Transverse colon (tissue), 4 donors: ENCODE measurements around the gene NFE2L3. TPM values are rescaled to one million over a fixed set of nuclear protein-coding genes. Genes with fewer than 3 reads are reported as not detected.
"Not testable (repeated sequence)": the region's sequence is repeated elsewhere in the genome, so short reads cannot be mapped to it uniquely, and the experiment has no call there.

ENCODE experiments used
- DNase-seq: peaks from one replicate; pipeline ENCODE4 v3.0.0-alpha.2; 2019
- H3K27ac ChIP-seq, 4 donors: fragments of 200-600 bp; sonication (generic); 2 replicates each; pipeline ENCODE4 v1.5.1; 2016 to 2018; ENCODE audit warnings: inconsistent platforms in 4 of 4
- H3K27me3 ChIP-seq: fragments of 200-600 bp; sonication (generic); 2 replicates; pipeline ENCODE4 v1.5.1; 2017; ENCODE audit warnings: inconsistent platforms
- H3K36me3 ChIP-seq, 4 donors: fragments of 200-600 bp; sonication (generic); 2 replicates each; pipeline ENCODE4 v1.5.1; 2017 to 2019; ENCODE audit warnings: inconsistent platforms in 4 of 4
- H3K4me1 ChIP-seq, 4 donors: fragments of 200-600 bp; sonication (generic); 2 replicates each; pipeline ENCODE4 v1.5.1; 2017 to 2020; ENCODE audit warnings: inconsistent platforms in 4 of 4
- H3K4me3 ChIP-seq, 4 donors: fragments of 200-600 bp; sonication (generic); 1 replicate in 1 of 4; 2 replicates in 3 of 4; pipeline versions ENCODE4 v1.5.1 to v1.6.1; 2017 to 2019; ENCODE audit warnings: inconsistent platforms in 4 of 4
- H3K9me3 ChIP-seq, 2 donors: fragments of 200-600 bp; sonication (generic); 2 replicates each; pipeline ENCODE4 v1.5.1; 2017 to 2019; ENCODE audit warnings: inconsistent platforms in 2 of 2
- EP300 ChIP-seq: sonication (generic); formaldehyde crosslinking; IDR thresholded peaks from one replicate; pipeline ENCODE4 v1.6.1; 2017; ENCODE audit warnings: antibody characterized with exemption, low read depth
- POLR2A ChIP-seq: fragments of 450-650 bp; IDR thresholded peaks from one replicate; pipeline ENCODE4 v1.6.1; 2016; ENCODE audit warnings: antibody characterized with exemption, mild to moderate bottlenecking, moderate library complexity
- POLR2AphosphoS5 ChIP-seq, 3 donors: sonication (generic); formaldehyde crosslinking; IDR thresholded peaks; one replicate each; pipeline ENCODE4 v1.6.1; 2016; ENCODE audit warnings: antibody characterized with exemption in 3 of 3
- WGBS, 2 donors: methylation state at CpG; one replicate each; pipeline ENCODE4 v1.1.5; 2018; ENCODE audit warnings: low coverage in 1 of 2; 5-methylcytosine and 5-hydroxymethylcytosine counted together
- in situ Hi-C, 4 donors: fragments of 200-750 bp; cut with MboI; loops; one replicate each; pipeline versions ENCODE4 v1.15.0 to v1.15.1; 2017; ENCODE audit warnings: low sequenced_read_pairs in 3 of 4, low pct_ligation_motif_present in 1 of 4, low pct_unique_long_range_greater_than_20kb in 1 of 4
- intact Hi-C: fragments of 100-400 bp; cut with DNase I; formaldehyde crosslinking; loops from one replicate; pipeline ENCODE4 v1.15.1; 2023; ENCODE audit warnings: low total_unique reads
- total RNA-seq, 4 donors: library from RNA; depleted of rRNA; stranded (reverse); fragments of >200 nt; gene quantifications; one replicate each; pipeline ENCODE4 v1.1.0, GENCODE V29; 2016
- TF ChIP-seq, protein P1 (sequence below), 5 experiments: fragments of 200-600 bp in 3 of 5; fragments of 450-650 bp in 2 of 5; sonication (generic) in 3 of 5; IDR thresholded peaks; 1 replicate in 2 of 5; 2 replicates in 3 of 5; pipeline ENCODE4 v1.5.1; 2016 to 2017; ENCODE audit warnings: antibody characterized with exemption in 5 of 5, inconsistent platforms in 3 of 5, mild to moderate bottlenecking in 2 of 5, moderate library complexity in 1 of 5

Gene NFE2L3
- total RNA-seq, 4 donors from 2014 or later, result 1.4 to 11.4 (median 6.6) TPM

DNA sequence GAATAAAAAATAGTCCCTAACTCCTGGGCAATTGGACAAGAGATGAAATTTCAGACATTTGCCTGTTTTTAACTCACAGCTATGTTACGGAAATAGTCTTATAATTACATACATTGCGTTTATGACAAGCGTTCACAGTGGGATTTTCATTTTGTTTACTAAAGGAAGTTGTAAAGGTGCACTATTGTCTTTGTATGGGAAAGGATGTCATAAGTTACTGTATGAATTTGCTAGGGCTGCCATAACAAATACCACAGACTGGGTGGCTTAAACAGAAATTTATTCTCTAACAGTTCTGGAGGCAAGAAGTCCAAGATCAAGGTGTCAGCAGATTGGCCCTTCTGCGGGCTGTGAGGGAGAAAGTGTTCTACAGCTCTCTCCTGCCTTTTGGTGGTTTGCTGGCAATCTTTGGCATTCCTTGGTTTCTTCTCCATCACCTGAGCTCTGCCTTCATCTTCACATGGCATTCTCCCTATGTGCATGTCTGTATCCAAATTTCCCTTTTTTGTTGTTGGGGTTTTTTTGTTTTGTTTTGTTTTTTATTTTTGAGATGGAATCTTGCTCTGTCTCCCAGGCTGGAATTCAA, 5.6 kb downstream of the NFE2L3 start:
- in situ Hi-C loops (no loop called here), intact Hi-C loops (no loop called here)
- no peak for DNase-seq
- Histone ChIP-seq H3K36me3 (no peaks in the 10 kb centered on the region), H3K27me3 (no peaks in the 10 kb centered on the region), H3K4me1 (peaks cover 0 to 64% (median 36%) of the 10 kb centered on the region in 4 donors), H3K9me3 (no peaks in the 10 kb centered on the region), H3K4me3 (no peak overlapping the region), H3K27ac (peak overlapping the region; percentile 53 to 70 (median 60))
- TF ChIP-seq POLR2A (no peak), POLR2AphosphoS5 (IDR thresholded peaks at IDR 0.05) (no peak), EP300 (no peak)
- TF ChIP-seq, protein P1, sequence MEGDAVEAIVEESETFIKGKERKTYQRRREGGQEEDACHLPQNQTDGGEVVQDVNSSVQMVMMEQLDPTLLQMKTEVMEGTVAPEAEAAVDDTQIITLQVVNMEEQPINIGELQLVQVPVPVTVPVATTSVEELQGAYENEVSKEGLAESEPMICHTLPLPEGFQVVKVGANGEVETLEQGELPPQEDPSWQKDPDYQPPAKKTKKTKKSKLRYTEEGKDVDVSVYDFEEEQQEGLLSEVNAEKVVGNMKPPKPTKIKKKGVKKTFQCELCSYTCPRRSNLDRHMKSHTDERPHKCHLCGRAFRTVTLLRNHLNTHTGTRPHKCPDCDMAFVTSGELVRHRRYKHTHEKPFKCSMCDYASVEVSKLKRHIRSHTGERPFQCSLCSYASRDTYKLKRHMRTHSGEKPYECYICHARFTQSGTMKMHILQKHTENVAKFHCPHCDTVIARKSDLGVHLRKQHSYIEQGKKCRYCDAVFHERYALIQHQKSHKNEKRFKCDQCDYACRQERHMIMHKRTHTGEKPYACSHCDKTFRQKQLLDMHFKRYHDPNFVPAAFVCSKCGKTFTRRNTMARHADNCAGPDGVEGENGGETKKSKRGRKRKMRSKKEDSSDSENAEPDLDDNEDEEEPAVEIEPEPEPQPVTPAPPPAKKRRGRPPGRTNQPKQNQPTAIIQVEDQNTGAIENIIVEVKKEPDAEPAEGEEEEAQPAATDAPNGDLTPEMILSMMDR (IDR thresholded peaks at IDR 0.05), result no peak
- WGBS, 2 donors, result 50 to 52% methylated on average over 3 to 4 of the region's 4 CpGs

DNA sequence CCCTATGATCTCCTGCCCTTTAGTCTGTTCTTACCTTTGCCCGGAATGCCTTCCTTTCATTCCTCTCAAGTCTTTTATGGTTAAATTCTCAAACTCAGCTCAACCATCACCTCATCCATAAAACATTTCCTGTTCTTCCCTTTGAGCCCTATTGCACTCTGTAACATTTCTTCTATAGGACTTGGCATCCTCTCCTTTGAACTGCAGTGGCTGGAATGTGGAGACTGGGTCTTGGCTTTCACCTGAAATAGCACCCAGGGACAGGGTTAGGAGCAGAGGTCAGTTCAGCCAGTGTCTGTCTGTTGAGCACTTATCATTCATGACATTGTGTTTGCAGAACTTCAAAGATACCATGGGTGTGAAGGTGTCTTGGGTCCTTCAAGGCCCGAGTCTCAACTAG, 7.2 kb downstream of the NFE2L3 start:
- Histone ChIP-seq H3K4me1 (peaks cover 0 to 53% (median 23%) of the 10 kb centered on the region in 4 donors), H3K27ac (no peak overlapping the region), H3K9me3 (no peaks in the 10 kb centered on the region), H3K36me3 (no peaks in the 10 kb centered on the region), H3K27me3 (no peaks in the 10 kb centered on the region), H3K4me3 (no peak overlapping the region)
- WGBS, 2 donors, result 69 to 80% methylated on average over 1 to 2 of the region's 2 CpGs
- peak in 1 of 3 donors; percentile 32 for TF ChIP-seq POLR2AphosphoS5 (IDR thresholded peaks at IDR 0.05)
- TF ChIP-seq POLR2A, result no peak
- intact Hi-C loops, result no loop called here
- in situ Hi-C loops, result no loop called here
- no peak for DNase-seq

DNA sequence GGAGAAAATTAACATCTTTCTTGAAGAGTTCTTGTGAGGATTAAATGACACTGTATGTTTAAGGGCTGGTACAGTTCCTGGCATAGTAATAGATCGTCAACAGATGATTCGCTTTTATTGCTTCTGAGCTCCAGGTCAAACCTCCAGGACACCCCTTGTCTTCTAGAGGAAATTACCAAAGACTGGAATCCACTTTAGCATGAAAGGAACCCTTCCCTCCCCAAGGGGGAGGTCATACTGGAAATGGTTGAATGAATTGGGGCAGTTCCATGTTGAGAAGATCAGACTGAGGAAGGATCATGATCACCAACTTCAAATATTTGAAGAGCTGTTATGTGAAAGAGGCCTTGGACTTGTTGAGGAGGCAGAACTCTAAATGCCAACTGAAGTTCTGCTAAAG, 8.9 kb downstream of the NFE2L3 start:
- Histone ChIP-seq H3K27me3 (no peaks in the 10 kb centered on the region), H3K9me3 (no peaks in the 10 kb centered on the region), H3K4me1 (peaks cover 0 to 40% (median 19%) of the 10 kb centered on the region in 4 donors), H3K36me3 (no peaks in the 10 kb centered on the region), H3K4me3 (no peak overlapping the region), H3K27ac (no peak overlapping the region)
- whole genome bisulfite sequencing, 2 donors, result 70% methylated on average over 2 of the region's 2 CpGs; no CpG with 5 or more reads in 1 of the 2 donors
- TF ChIP-seq, protein P1 (IDR thresholded peaks at IDR 0.05), result no peak
- TF ChIP-seq POLR2AphosphoS5 (IDR thresholded peaks at IDR 0.05), result no peak
- TF ChIP-seq EP300, result no peak
- TF ChIP-seq POLR2A, result no peak
- intact Hi-C loops, result no loop called here
- in situ Hi-C loops, result no loop called here
- no peak for DNase-seq

DNA sequence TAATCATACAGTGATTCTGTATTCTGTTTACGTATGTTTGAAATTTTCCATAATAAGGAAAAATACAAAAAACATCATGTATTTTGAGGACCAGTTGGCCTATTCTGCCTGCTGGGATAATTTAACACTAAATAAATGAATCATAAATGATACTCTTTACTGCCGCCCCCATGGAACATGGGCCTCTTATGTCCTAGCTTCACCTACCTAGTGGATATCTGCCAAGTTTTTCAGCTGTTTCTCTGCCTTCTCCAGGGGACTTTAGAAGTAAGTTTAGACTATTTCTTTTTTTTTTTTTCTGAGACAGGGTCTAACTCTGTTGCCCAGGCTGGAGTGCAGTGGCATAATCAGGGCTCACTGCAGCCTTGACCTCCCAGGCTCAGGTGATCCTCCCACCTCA, 10.4 kb downstream of the NFE2L3 start:
- H3K4me1 ChIP-seq, result peaks cover 0 to 34% (median 15%) of the 10 kb centered on the region in 4 donors
- no peaks in the 10 kb centered on the region for H3K9me3 ChIP-seq
- no peak for DNase-seq
- TF ChIP-seq EP300 (no peak), POLR2AphosphoS5 (IDR thresholded peaks at IDR 0.05) (no peak)
- TF ChIP-seq, protein P1 (IDR thresholded peaks at IDR 0.05), result no peak
- intact Hi-C loops, result no loop called here
- in situ Hi-C loops, result no loop called here
- WGBS, 2 donors, result 73 to 80% methylated on average over 2 of the region's 2 CpGs
- H3K36me3 ChIP-seq, result no peaks in the 10 kb centered on the region
- H3K27ac ChIP-seq, result no peak overlapping the region
- no peak overlapping the region for H3K4me3 ChIP-seq
- H3K27me3 ChIP-seq, result no peaks in the 10 kb centered on the region

DNA sequence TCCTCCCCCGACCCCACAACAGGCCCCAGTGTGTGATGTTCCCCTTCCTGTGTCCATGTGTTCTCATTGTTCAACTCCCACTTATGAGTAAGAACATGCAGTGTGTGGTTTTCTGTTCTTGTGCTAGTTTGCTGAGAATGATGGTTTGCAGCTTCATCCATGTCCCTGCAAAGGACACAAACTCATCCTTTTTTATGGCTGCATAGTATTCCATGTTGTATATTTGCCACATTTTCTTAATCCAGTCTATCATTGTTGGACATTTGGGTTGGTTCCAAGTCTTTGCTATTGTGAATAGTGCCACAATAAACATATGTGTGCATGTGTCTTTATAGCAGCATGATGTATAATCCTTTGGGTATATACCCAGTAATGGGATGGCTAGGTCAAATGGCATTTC, 11.8 kb downstream of the NFE2L3 start:
- H3K4me3 ChIP-seq, in situ Hi-C loops, H3K9me3 ChIP-seq, H3K36me3 ChIP-seq, intact Hi-C loops, H3K27ac ChIP-seq, DNase-seq, H3K27me3 ChIP-seq: not testable (repeated sequence)
- H3K4me1 ChIP-seq, result peaks cover 0 to 25% (median 14%) of the 10 kb centered on the region in 4 donors
- WGBS, 2 donors, result 60 to 84% methylated on average over 1 of the region's 1 CpG
